WTC11 (cell line): ENCODE results near the gene MAS1L. TPM values are rescaled to one million over a fixed set of nuclear protein-coding genes. Genes with fewer than 3 reads are reported as not detected.

Experiments
- ATAC-seq: fragments of 200-7000 bp; cut with Tn5 transposase; 2 replicates; pipeline ENCODE4 v1.10.0; 2021; ENCODE audit warnings: mild to moderate bottlenecking, moderate library complexity
- CTCF ChIA-PET: fragments of 300-600 bp; sonication (Branson Sonifier 250); formaldehyde crosslinking; loops from one replicate; lab custom pipeline; 2021; ENCODE audit warnings: antibody characterized with exemption; lab: Charles Lee
- POLR2A ChIA-PET: fragments of 350-600 bp; sonication (Branson Sonifier 250); formaldehyde crosslinking; loops from one replicate; lab custom pipeline; 2021; ENCODE audit warnings: antibody characterized with exemption; lab: Charles Lee
- DNase-seq: peaks from one replicate; pipeline ENCODE4 v3.0.0; 2021; ENCODE audit warnings: low spot score
- H3K27ac Mint-ChIP-seq: 2 replicates; pipeline ENCODE4 v1.8.0; 2021; ENCODE audit warnings: mixed read lengths
- H3K27me3 Mint-ChIP-seq: 2 replicates; pipeline ENCODE4 v1.8.0; 2021; ENCODE audit warnings: low read depth, mild to moderate bottlenecking, moderate library complexity, mixed read lengths
- H3K36me3 Mint-ChIP-seq: 2 replicates; pipeline ENCODE4 v1.8.0; 2021; ENCODE audit warnings: mixed read lengths
- H3K4me1 Mint-ChIP-seq: 2 replicates; pipeline ENCODE4 v1.8.0; 2022; ENCODE audit warnings: mixed read lengths
- H3K4me3 Mint-ChIP-seq: 2 replicates; pipeline ENCODE4 v1.8.0; 2021; ENCODE audit warnings: mild to moderate bottlenecking, moderate library complexity, mixed read lengths
- H3K9me3 Mint-ChIP-seq: 2 replicates; pipeline ENCODE4 v1.8.0; 2021; ENCODE audit warnings: mixed read lengths
- AFF4 ChIP-seq: sonication (generic); formaldehyde crosslinking; IDR thresholded peaks from 2 replicates; pipeline ENCODE4 v1.8.1; 2023; ENCODE audit warnings: mild to moderate bottlenecking, missing genetic modification reagents, borderline replicate concordance
- ARID4B ChIP-seq: sonication (generic); formaldehyde crosslinking; IDR thresholded peaks from 2 replicates; pipeline ENCODE4 v1.8.0; 2023; ENCODE audit warnings: missing genetic modification reagents, mild to moderate bottlenecking, borderline replicate concordance
- CDX4 ChIP-seq: fragments of 250-450 bp; sonication (Bioruptor Pico); IDR thresholded peaks from 2 replicates; pipeline ENCODE4 v1.9.0; 2021; ENCODE audit warnings: moderate library complexity, mild to moderate bottlenecking, inconsistent platforms, borderline replicate concordance
- CREB1 ChIP-seq: sonication (generic); formaldehyde crosslinking; IDR thresholded peaks from 2 replicates; pipeline ENCODE4 v1.8.0; 2023; ENCODE audit warnings: mild to moderate bottlenecking, missing genetic modification reagents
- CREM ChIP-seq: sonication (generic); formaldehyde crosslinking; IDR thresholded peaks from 2 replicates; pipeline ENCODE4 v1.8.1; 2022; ENCODE audit warnings: mild to moderate bottlenecking, missing genetic modification reagents, moderate library complexity
- IRF2 ChIP-seq: sonication (generic); formaldehyde crosslinking; IDR thresholded peaks from 2 replicates; pipeline ENCODE4 v1.8.0; 2022; ENCODE audit warnings: low read depth, missing genetic modification reagents, borderline replicate concordance
- JUN ChIP-seq: sonication (generic); formaldehyde crosslinking; IDR thresholded peaks from 2 replicates; pipeline ENCODE4 v1.8.0; 2023; ENCODE audit warnings: mild to moderate bottlenecking, missing genetic modification reagents
- MXD4 ChIP-seq: fragments of 250-450 bp; sonication (Bioruptor Pico); IDR thresholded peaks from 2 replicates; pipeline ENCODE4 v1.8.0; 2021; ENCODE audit warnings: mild to moderate bottlenecking, moderate library complexity, borderline replicate concordance
- NR1H2 ChIP-seq: sonication (generic); formaldehyde crosslinking; IDR thresholded peaks from 2 replicates; pipeline ENCODE4 v1.9.0; 2021; ENCODE audit warnings: mild to moderate bottlenecking, moderate library complexity, missing genetic modification reagents
- NR2C2 ChIP-seq: sonication (generic); formaldehyde crosslinking; IDR thresholded peaks from 2 replicates; pipeline ENCODE4 v1.8.0; 2022; ENCODE audit warnings: mild to moderate bottlenecking, missing genetic modification reagents
- SMAD3 ChIP-seq: sonication (generic); formaldehyde crosslinking; IDR thresholded peaks from 2 replicates; pipeline ENCODE4 v1.8.0; 2022; ENCODE audit warnings: missing genetic modification reagents, mild to moderate bottlenecking, borderline replicate concordance
- ZNF219 ChIP-seq: sonication (generic); formaldehyde crosslinking; IDR thresholded peaks from 2 replicates; pipeline ENCODE4 v1.8.0; 2023; ENCODE audit warnings: missing genetic modification reagents, mild to moderate bottlenecking, borderline replicate concordance
- ZNF396 ChIP-seq: fragments of 250-450 bp; sonication (Bioruptor Pico); IDR thresholded peaks from 2 replicates; pipeline ENCODE4 v1.8.0; 2021; ENCODE audit warnings: mild to moderate bottlenecking, moderate library complexity, borderline replicate concordance
- ZNF423 ChIP-seq: fragments of 250-450 bp; sonication (Bioruptor Pico); IDR thresholded peaks from 2 replicates; pipeline ENCODE4 v2.1.2; 2022; ENCODE audit warnings: mild to moderate bottlenecking, moderate library complexity
- total RNA-seq: library from RNA; stranded (reverse); gene quantifications from 3 replicates; pipeline ENCODE4 v1.2.3, GENCODE V29; 2021

The MAS1L gene
- total RNA-seq, 1 experiment from 2014 or later = not detected

GRCh38 chr6:29504961-29505360 lies 17.2 kb upstream of the MAS1L start:
- H3K36me3 Mint-ChIP-seq = no peaks in the 10 kb centered on the region
- ChIA-PET POLR2A (no interaction called here), CTCF (no interaction called here)
- H3K27me3 Mint-ChIP-seq = peaks cover 8% of the 10 kb centered on the region; the same call in 1 of the 2 replicates
- H3K4me1 Mint-ChIP-seq = peaks cover 2% of the 10 kb centered on the region
- TF ChIP-seq CREB1 (CRISPR knock-in tag) = no peak
- no peak overlapping the region for H3K27ac Mint-ChIP-seq
- no peak for DNase-seq
- no peak for ATAC-seq
- H3K9me3 Mint-ChIP-seq = no peaks in the 10 kb centered on the region
- no peak overlapping the region for H3K4me3 Mint-ChIP-seq

- POLR2A ChIA-PET = no interaction called here
- H3K27me3 Mint-ChIP-seq = peaks cover 5% of the 10 kb centered on the region
- no peaks in the 10 kb centered on the region for H3K36me3 Mint-ChIP-seq
- DNase-seq = no peak
- CTCF ChIA-PET = interaction anchor here (0.7 kb wide), 1 partner anchor 14 kb away, joined by 3 read pairs; no protein-coding TSS in a partner anchor
- H3K27ac Mint-ChIP-seq = no peak overlapping the region
- no peak for ATAC-seq
- no peak for TF ChIP-seq ZNF423
- TF ChIP-seq ARID4B = no peak
- TF ChIP-seq SMAD3 (CRISPR knock-in tag) = no peak
- no peak for TF ChIP-seq CDX4 (CRISPR knock-in tag)
- TF ChIP-seq AFF4 (CRISPR knock-in tag) = no peak
- no peaks in the 10 kb centered on the region for H3K4me1 Mint-ChIP-seq
- H3K9me3 Mint-ChIP-seq = no peaks in the 10 kb centered on the region
- no peak overlapping the region for H3K4me3 Mint-ChIP-seq
Observed at GRCh38 chr6:29502597-29502996, 14.8 kb upstream of the MAS1L start.

GRCh38 chr6:29502181-29502580 lies 14.4 kb upstream of the MAS1L start:
- POLR2A ChIA-PET = no interaction called here
- CTCF ChIA-PET = no interaction called here
- ATAC-seq = no peak

More at GRCh38 chr6:29502181-29502580, 14.4 kb upstream of the MAS1L start:
- H3K36me3 Mint-ChIP-seq = no peaks in the 10 kb centered on the region
- no peak for TF ChIP-seq NR1H2 (CRISPR knock-in tag)
- TF ChIP-seq JUN (CRISPR knock-in tag) = no peak
- no peak for TF ChIP-seq ZNF219
- no peak for TF ChIP-seq CREM (CRISPR knock-in tag)
- TF ChIP-seq IRF2 = no peak
- no peak for TF ChIP-seq ZNF396 (CRISPR knock-in tag)
- no peak for TF ChIP-seq MXD4
- TF ChIP-seq NR2C2 (CRISPR knock-in tag) = no peak
- no peak for TF ChIP-seq CDX4 (CRISPR knock-in tag)
- no peaks in the 10 kb centered on the region for H3K9me3 Mint-ChIP-seq
- no peak overlapping the region for H3K27ac Mint-ChIP-seq
- no peak for DNase-seq
- no peak overlapping the region for H3K4me3 Mint-ChIP-seq
- H3K4me1 Mint-ChIP-seq = no peaks in the 10 kb centered on the region
- H3K27me3 Mint-ChIP-seq = peaks cover 9% of the 10 kb centered on the region
